GM12878 (cell line): ENCODE measurements around the gene IGHMBP2. TPM values are rescaled to one million over a fixed set of nuclear protein-coding genes. Genes with fewer than 3 reads are reported as not detected.

Experiments
- BHLHE40 ChIP-seq, 2 experiments: fragments of 450-650 bp in 1 of 2; IDR thresholded peaks; 2 replicates each; pipeline ENCODE4 v1.6.1; 2011 to 2017; ENCODE audit warnings: low read depth in 2 of 2, borderline replicate concordance in 1 of 2, improper control_type of control experiment in 1 of 2, low read length in 1 of 2, mild to moderate bottlenecking in 1 of 2
- CBX5 ChIP-seq: sonication (generic); IDR thresholded peaks from 2 replicates; pipeline ENCODE4 v1.6.1; 2016; ENCODE audit warnings: low read depth, moderate library complexity, mild to moderate bottlenecking, inconsistent platforms
- ESRRA ChIP-seq: IDR thresholded peaks from 2 replicates; pipeline ENCODE4 v1.6.1; 2012; ENCODE audit warnings: mild to moderate bottlenecking, low read length, improper control_type of control experiment
- GABPA ChIP-seq: IDR thresholded peaks from 2 replicates; pipeline ENCODE4 v1.6.1; 2014; ENCODE audit warnings: antibody characterized with exemption, low read depth, mild to moderate bottlenecking, inconsistent platforms
- KDM1A ChIP-seq: fragments of 200-600 bp; sonication (generic); IDR thresholded peaks from 2 replicates; pipeline ENCODE4 v1.6.1; 2016; ENCODE audit warnings: borderline replicate concordance
- KLF5 ChIP-seq: fragments of 450-650 bp; IDR thresholded peaks from 2 replicates; pipeline ENCODE4 v1.6.1; 2014; ENCODE audit warnings: mild to moderate bottlenecking; ENCODE audit not compliant: partially characterized antibody
- MLLT1 ChIP-seq: fragments of 450-650 bp; IDR thresholded peaks from 2 replicates; pipeline ENCODE4 v1.6.1; 2016; ENCODE audit warnings: mild to moderate bottlenecking
- NBN ChIP-seq: fragments of 450-650 bp; IDR thresholded peaks from 2 replicates; pipeline ENCODE4 v1.6.1; 2016
- NFIC ChIP-seq: IDR thresholded peaks from 2 replicates; pipeline ENCODE4 v1.6.1; 2012; ENCODE audit warnings: low read depth, mild to moderate bottlenecking, inconsistent platforms, low read length, moderate library complexity
- POLR2A ChIP-seq: IDR thresholded peaks from 2 replicates; pipeline ENCODE4 v1.6.1; 2011; ENCODE audit warnings: low read depth, mild to moderate bottlenecking, low read length
- POLR2AphosphoS5 ChIP-seq: IDR thresholded peaks from 2 replicates; pipeline ENCODE4 v1.6.1; 2011; ENCODE audit warnings: mild to moderate bottlenecking, low read length, inconsistent platforms
- REST ChIP-seq: IDR thresholded peaks from 2 replicates; pipeline ENCODE4 v1.6.1; 2012; ENCODE audit warnings: mild to moderate bottlenecking, low read depth, low read length
- SMARCA5 ChIP-seq: fragments of 450-650 bp; IDR thresholded peaks from 2 replicates; pipeline ENCODE4 v1.6.1; 2017; ENCODE audit warnings: mild to moderate bottlenecking
- SUPT20H ChIP-seq: IDR thresholded peaks from 2 replicates; pipeline ENCODE4 v1.6.1; 2011; ENCODE audit warnings: low read depth, mild to moderate bottlenecking, low read length, moderate library complexity, borderline replicate concordance; ENCODE audit not compliant: control insufficient read depth
- TCF7 ChIP-seq: IDR thresholded peaks from 2 replicates; pipeline ENCODE4 v1.6.1; 2014; ENCODE audit warnings: antibody characterized with exemption, borderline replicate concordance
- USF2 ChIP-seq: IDR thresholded peaks from 2 replicates; pipeline ENCODE4 v1.6.1; 2011; ENCODE audit warnings: low read depth, low read length, improper control_type of control experiment, borderline replicate concordance
- WRNIP1 ChIP-seq: IDR thresholded peaks from 2 replicates; pipeline ENCODE4 v1.6.1; 2011; ENCODE audit warnings: low read depth, low read length, improper control_type of control experiment, borderline replicate concordance
- YY1 ChIP-seq: IDR thresholded peaks from 2 replicates; pipeline ENCODE4 v1.6.1; 2011; ENCODE audit warnings: low read depth, mild to moderate bottlenecking, low read length
- ZBED1 ChIP-seq: IDR thresholded peaks from 2 replicates; pipeline ENCODE4 v1.6.1; 2016; ENCODE audit warnings: borderline replicate concordance
- polyA plus RNA-seq, 11 experiments: library from polyadenylated mRNA; depleted of rRNA in 4 of 11; unstranded in 6 of 11; stranded (reverse) in 5 of 11; fragments of >200 nt; fragmentation: Nextera tagmentation in 4 of 11; fragmentation: Illumina TruSeq in 1 of 11; extraction: Ambion mirVana in 4 of 11; extraction: Trizol in 1 of 11; gene quantifications; 1 replicate in 1 of 11; 2 replicates in 10 of 11; pipeline versions ENCODE4 v1.2.1 to v1.2.3, GENCODE V29; 2011 to 2016; ENCODE audit warnings: inconsistent platforms in 2 of 11, missing spikeins in 2 of 11, low read depth in 1 of 11
- total RNA-seq, 4 experiments: library from RNA; depleted of rRNA in 3 of 4; stranded (reverse); fragments of >200 nt in 3 of 4; fragmentation: Illumina TruSeq in 1 of 4; extraction: Trizol in 1 of 4; gene quantifications; 2 replicates each; pipeline versions ENCODE4 v1.2.1 to v1.2.3, GENCODE V29; 2013 to 2021
- TF ChIP-seq, protein P1 (sequence below): fragments of 450-650 bp; formaldehyde crosslinking; IDR thresholded peaks from 2 replicates; pipeline ENCODE4 v1.4.0; 2020; ENCODE audit warnings: mild to moderate bottlenecking, moderate library complexity

IGHMBP2 gene
- total and polyA plus RNA-seq, 10 of the 15 experiments (the other 5 are each of a cell fraction or from before 2014, with no cell fraction given), result 1.4 to 20.1 (median 11.2) TPM

DNA sequence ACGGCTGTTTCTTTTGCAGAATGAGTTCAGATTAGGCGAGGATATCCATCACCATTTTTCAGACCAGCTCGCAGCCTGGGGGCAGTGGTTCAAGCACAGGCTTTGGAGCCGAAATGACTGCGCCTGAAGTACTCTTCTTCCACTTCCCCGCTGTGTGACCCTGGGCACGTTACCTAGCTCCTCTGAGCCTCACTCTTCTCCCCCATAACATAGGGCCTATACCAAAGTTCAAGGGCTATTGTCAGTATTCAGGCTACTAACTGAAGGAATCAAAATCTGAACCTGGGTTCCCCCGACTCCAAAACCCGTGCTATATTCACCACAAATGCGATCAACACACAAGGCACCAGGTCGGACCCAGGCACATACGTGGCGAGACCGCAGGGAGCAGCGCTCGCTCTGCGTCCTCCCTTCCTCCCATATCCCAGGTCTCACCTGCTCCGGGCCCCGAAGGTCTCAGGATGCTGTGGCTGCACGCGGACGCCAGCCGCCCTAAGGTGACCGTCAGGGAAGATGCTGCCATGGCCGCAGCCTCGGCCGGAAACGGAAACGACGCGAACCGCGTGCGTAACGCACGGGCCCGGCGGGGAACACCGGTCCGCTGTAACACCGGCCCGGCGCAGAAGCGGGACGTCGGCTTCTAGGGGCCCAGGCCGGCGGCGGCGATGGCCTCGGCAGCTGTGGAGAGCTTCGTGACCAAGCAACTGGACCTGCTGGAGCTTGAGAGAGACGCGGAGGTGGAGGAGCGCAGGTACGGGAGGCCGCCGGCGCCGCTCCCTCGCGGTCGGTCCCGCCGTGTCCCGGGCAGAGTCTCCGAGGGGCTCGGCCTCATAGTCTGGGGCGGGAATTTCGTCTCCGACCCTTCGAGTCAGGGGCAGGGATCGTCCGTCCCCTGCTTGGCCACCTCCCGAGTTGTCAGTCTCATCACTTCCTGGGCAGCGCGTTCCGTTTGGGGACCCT, at the start of gene IGHMBP2, which contains the start of gene MRPL21 (continued):
- no peak; the same call in 1 of the 2 replicates for TF ChIP-seq TCF7
- TF ChIP-seq POLR2AphosphoS5, result peak; percentile 94
- TF ChIP-seq USF2, result no peak
- TF ChIP-seq POLR2A, result peak; percentile 99
- TF ChIP-seq WRNIP1, result peak; percentile 76; the same call in 1 of the 2 replicates
- peak; percentile 86 for TF ChIP-seq KLF5
- TF ChIP-seq GABPA, result peak; percentile 99
- TF ChIP-seq SUPT20H, result no peak
- TF ChIP-seq MLLT1, result no peak; the same call in 1 of the 2 replicates
- TF ChIP-seq SMARCA5, result peak; percentile 94
- 0 out of 2 replicates have a peak, but pooled peaks have one; percentile 32 for TF ChIP-seq REST
- no peak for TF ChIP-seq NFIC
- TF ChIP-seq ZBED1, result 0 out of 2 replicates have a peak, but pooled peaks have one; percentile 60
- TF ChIP-seq YY1, result peak; percentile 97
- TF ChIP-seq NBN, result peak; percentile 80
- TF ChIP-seq CBX5, result peak; percentile 93
- no peak for TF ChIP-seq KDM1A
- TF ChIP-seq, protein P1, sequence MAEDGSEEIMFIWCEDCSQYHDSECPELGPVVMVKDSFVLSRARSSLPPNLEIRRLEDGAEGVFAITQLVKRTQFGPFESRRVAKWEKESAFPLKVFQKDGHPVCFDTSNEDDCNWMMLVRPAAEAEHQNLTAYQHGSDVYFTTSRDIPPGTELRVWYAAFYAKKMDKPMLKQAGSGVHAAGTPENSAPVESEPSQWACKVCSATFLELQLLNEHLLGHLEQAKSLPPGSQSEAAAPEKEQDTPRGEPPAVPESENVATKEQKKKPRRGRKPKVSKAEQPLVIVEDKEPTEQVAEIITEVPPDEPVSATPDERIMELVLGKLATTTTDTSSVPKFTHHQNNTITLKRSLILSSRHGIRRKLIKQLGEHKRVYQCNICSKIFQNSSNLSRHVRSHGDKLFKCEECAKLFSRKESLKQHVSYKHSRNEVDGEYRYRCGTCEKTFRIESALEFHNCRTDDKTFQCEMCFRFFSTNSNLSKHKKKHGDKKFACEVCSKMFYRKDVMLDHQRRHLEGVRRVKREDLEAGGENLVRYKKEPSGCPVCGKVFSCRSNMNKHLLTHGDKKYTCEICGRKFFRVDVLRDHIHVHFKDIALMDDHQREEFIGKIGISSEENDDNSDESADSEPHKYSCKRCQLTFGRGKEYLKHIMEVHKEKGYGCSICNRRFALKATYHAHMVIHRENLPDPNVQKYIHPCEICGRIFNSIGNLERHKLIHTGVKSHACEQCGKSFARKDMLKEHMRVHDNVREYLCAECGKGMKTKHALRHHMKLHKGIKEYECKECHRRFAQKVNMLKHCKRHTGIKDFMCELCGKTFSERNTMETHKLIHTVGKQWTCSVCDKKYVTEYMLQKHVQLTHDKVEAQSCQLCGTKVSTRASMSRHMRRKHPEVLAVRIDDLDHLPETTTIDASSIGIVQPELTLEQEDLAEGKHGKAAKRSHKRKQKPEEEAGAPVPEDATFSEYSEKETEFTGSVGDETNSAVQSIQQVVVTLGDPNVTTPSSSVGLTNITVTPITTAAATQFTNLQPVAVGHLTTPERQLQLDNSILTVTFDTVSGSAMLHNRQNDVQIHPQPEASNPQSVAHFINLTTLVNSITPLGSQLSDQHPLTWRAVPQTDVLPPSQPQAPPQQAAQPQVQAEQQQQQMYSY, result 0 out of 2 replicates have a peak, but pooled peaks have one; percentile 46
- TF ChIP-seq ESRRA, result peak; percentile 93
- peak; percentile 73 to 84; a peak in 3 of 4 replicates for TF ChIP-seq BHLHE40 (IDR thresholded peaks at IDR 0.05; ENCODE audit: borderline replicate concordance in 1 of 2, low read depth in 2 of 2, low read length in 1 of 2)
